ENCODE data around the gene ZNF521.
"Not testable (repeated sequence)": the region's sequence is repeated elsewhere in the genome, so short reads cannot be mapped to it uniquely, and the experiment has no call there.

ZNF521 gene

GRCh38 chr18:25053466-25053865 lies 298.5 kb downstream of the ZNF521 start:
- H3K4me3 Mint-ChIP-seq, result no peak overlapping the region
- H3K27ac Mint-ChIP-seq, result no peak overlapping the region
- H3K36me3 Mint-ChIP-seq (ENCODE audit: low read depth), result no peaks in the 10 kb centered on the region
- no peaks in the 10 kb centered on the region for H3K27me3 Mint-ChIP-seq (ENCODE audit: low read depth)
- no peaks in the 10 kb centered on the region for H3K4me1 Mint-ChIP-seq (ENCODE audit: low read depth)
- no peaks in the 10 kb centered on the region for H3K9me3 Mint-ChIP-seq

- Mint-ChIP-seq H3K4me1 (ENCODE audit: low read depth) (no peaks in the 10 kb centered on the region), H3K9me3 (no peaks in the 10 kb centered on the region), H3K27ac (no peak overlapping the region), H3K36me3 (ENCODE audit: low read depth) (no peaks in the 10 kb centered on the region), H3K4me3 (no peak overlapping the region), H3K27me3 (ENCODE audit: low read depth) (no peaks in the 10 kb centered on the region)
These were observed 299.4 kb downstream of the ZNF521 start for GRCh38 chr18:25052511-25052921.

GRCh38 chr18:25050605-25051004 lies 301.4 kb downstream of the ZNF521 start:
- no peaks in the 10 kb centered on the region for H3K4me1 Mint-ChIP-seq (ENCODE audit: low read depth)
- no peaks in the 10 kb centered on the region for H3K27me3 Mint-ChIP-seq (ENCODE audit: low read depth)
- no peaks in the 10 kb centered on the region for H3K36me3 Mint-ChIP-seq (ENCODE audit: low read depth)
- H3K27ac Mint-ChIP-seq, result no peak overlapping the region
- no peak overlapping the region for H3K4me3 Mint-ChIP-seq
- no peaks in the 10 kb centered on the region for H3K9me3 Mint-ChIP-seq

- Mint-ChIP-seq H3K4me3 (no peak overlapping the region), H3K36me3 (ENCODE audit: low read depth) (no peaks in the 10 kb centered on the region), H3K27ac (no peak overlapping the region), H3K9me3 (no peaks in the 10 kb centered on the region), H3K4me1 (ENCODE audit: low read depth) (no peaks in the 10 kb centered on the region), H3K27me3 (ENCODE audit: low read depth) (no peaks in the 10 kb centered on the region)
These were observed 304.0 kb downstream of the ZNF521 start for GRCh38 chr18:25047983-25048382.

- Mint-ChIP-seq H3K4me3 (no peak overlapping the region), H3K36me3 (ENCODE audit: low read depth) (no peaks in the 10 kb centered on the region), H3K27ac (no peak overlapping the region), H3K4me1 (ENCODE audit: low read depth) (no peaks in the 10 kb centered on the region), H3K9me3 (no peaks in the 10 kb centered on the region), H3K27me3 (ENCODE audit: low read depth) (no peaks in the 10 kb centered on the region)
These were observed 304.5 kb downstream of the ZNF521 start for GRCh38 chr18:25047421-25047820.

GRCh38 chr18:25044694-25045093 lies 307.3 kb downstream of the ZNF521 start:
- H3K4me1 Mint-ChIP-seq (ENCODE audit: low read depth), result no peaks in the 10 kb centered on the region
- H3K4me3 Mint-ChIP-seq, result no peak overlapping the region
- H3K36me3 Mint-ChIP-seq (ENCODE audit: low read depth), result no peaks in the 10 kb centered on the region
- no peaks in the 10 kb centered on the region for H3K9me3 Mint-ChIP-seq
- H3K27ac Mint-ChIP-seq, result no peak overlapping the region
- no peaks in the 10 kb centered on the region for H3K27me3 Mint-ChIP-seq (ENCODE audit: low read depth)

GRCh38 chr18:25043104-25043503 lies 308.9 kb downstream of the ZNF521 start:
- H3K9me3 Mint-ChIP-seq, result no peaks in the 10 kb centered on the region
- H3K4me3 Mint-ChIP-seq, result no peak overlapping the region
- H3K4me1 Mint-ChIP-seq (ENCODE audit: low read depth), result no peaks in the 10 kb centered on the region
- no peak overlapping the region for H3K27ac Mint-ChIP-seq
- H3K27me3 Mint-ChIP-seq (ENCODE audit: low read depth), result no peaks in the 10 kb centered on the region
- H3K36me3 Mint-ChIP-seq (ENCODE audit: low read depth), result no peaks in the 10 kb centered on the region

- Mint-ChIP-seq H3K4me1 (ENCODE audit: low read depth) (no peaks in the 10 kb centered on the region), H3K27me3 (ENCODE audit: low read depth) (no peaks in the 10 kb centered on the region), H3K27ac (no peak overlapping the region), H3K36me3 (ENCODE audit: low read depth) (no peaks in the 10 kb centered on the region), H3K9me3 (no peaks in the 10 kb centered on the region), H3K4me3 (no peak overlapping the region)
These were observed 309.3 kb downstream of the ZNF521 start for GRCh38 chr18:25042641-25043051.

GRCh38 chr18:25039781-25040180 lies 312.2 kb downstream of the ZNF521 start:
- no peaks in the 10 kb centered on the region for H3K9me3 Mint-ChIP-seq
- no peaks in the 10 kb centered on the region for H3K4me1 Mint-ChIP-seq (ENCODE audit: low read depth)
- H3K27ac Mint-ChIP-seq, result no peak overlapping the region
- H3K27me3 Mint-ChIP-seq (ENCODE audit: low read depth), result no peaks in the 10 kb centered on the region
- H3K36me3 Mint-ChIP-seq (ENCODE audit: low read depth), result no peaks in the 10 kb centered on the region
- no peak overlapping the region for H3K4me3 Mint-ChIP-seq

GRCh38 chr18:25038261-25038660 lies 313.7 kb downstream of the ZNF521 start:
- Mint-ChIP-seq H3K36me3 (ENCODE audit: low read depth) (no peaks in the 10 kb centered on the region), H3K27ac (no peak overlapping the region), H3K4me1 (ENCODE audit: low read depth) (no peaks in the 10 kb centered on the region), H3K27me3 (ENCODE audit: low read depth) (no peaks in the 10 kb centered on the region), H3K9me3 (no peaks in the 10 kb centered on the region), H3K4me3 (no peak overlapping the region)

- no peak overlapping the region for H3K27ac Mint-ChIP-seq
- H3K4me3 Mint-ChIP-seq, result no peak overlapping the region
- H3K36me3 Mint-ChIP-seq (ENCODE audit: low read depth), result no peaks in the 10 kb centered on the region
- no peaks in the 10 kb centered on the region for H3K9me3 Mint-ChIP-seq
- H3K27me3 Mint-ChIP-seq (ENCODE audit: low read depth), result no peaks in the 10 kb centered on the region
- H3K4me1 Mint-ChIP-seq (ENCODE audit: low read depth), result no peaks in the 10 kb centered on the region
These were observed 318.1 kb downstream of the ZNF521 start for GRCh38 chr18:25033747-25034471.

- H3K27me3 Mint-ChIP-seq (ENCODE audit: low read depth); H3K27ac Mint-ChIP-seq; H3K4me3 Mint-ChIP-seq; H3K36me3 Mint-ChIP-seq (ENCODE audit: low read depth); H3K9me3 Mint-ChIP-seq; H3K4me1 Mint-ChIP-seq (ENCODE audit: low read depth): not testable (repeated sequence)
These were observed 318.8 kb downstream of the ZNF521 start for GRCh38 chr18:25033175-25033574.

GRCh38 chr18:25029802-25030201 lies 322.2 kb downstream of the ZNF521 start:
- H3K36me3 Mint-ChIP-seq (ENCODE audit: low read depth), result no peaks in the 10 kb centered on the region
- no peaks in the 10 kb centered on the region for H3K9me3 Mint-ChIP-seq
- no peaks in the 10 kb centered on the region for H3K4me1 Mint-ChIP-seq (ENCODE audit: low read depth)
- H3K27ac Mint-ChIP-seq, result no peak overlapping the region
- H3K27me3 Mint-ChIP-seq (ENCODE audit: low read depth), result no peaks in the 10 kb centered on the region
- H3K4me3 Mint-ChIP-seq, result no peak overlapping the region

- no peak overlapping the region for H3K4me3 Mint-ChIP-seq
- H3K4me1 Mint-ChIP-seq (ENCODE audit: low read depth), result no peaks in the 10 kb centered on the region
- H3K9me3 Mint-ChIP-seq, result no peaks in the 10 kb centered on the region
- H3K27me3 Mint-ChIP-seq (ENCODE audit: low read depth), result no peaks in the 10 kb centered on the region
- H3K27ac Mint-ChIP-seq, result no peak overlapping the region
- no peaks in the 10 kb centered on the region for H3K36me3 Mint-ChIP-seq (ENCODE audit: low read depth)
These were observed 332.0 kb downstream of the ZNF521 start for GRCh38 chr18:25019931-25020330.

- Mint-ChIP-seq H3K4me1 (ENCODE audit: low read depth) (no peaks in the 10 kb centered on the region), H3K9me3 (no peaks in the 10 kb centered on the region), H3K27me3 (ENCODE audit: low read depth) (no peaks in the 10 kb centered on the region), H3K36me3 (ENCODE audit: low read depth) (no peaks in the 10 kb centered on the region), H3K4me3 (no peak overlapping the region), H3K27ac (no peak overlapping the region)
These were observed 332.7 kb downstream of the ZNF521 start for GRCh38 chr18:25019086-25019860.
